MG63 (cell line): ENCODE results near the gene RUVBL2. TPM values are rescaled to one million over a fixed set of nuclear protein-coding genes. Genes with fewer than 3 reads are reported as not detected.
A peak's percentile ranks its signal among the peaks of the same experiment; 100 is the strongest.

ENCODE experiments used
- DNase-seq: peaks from one replicate; pipeline ENCODE4 v3.0.0-alpha.2; 2020
- H3K27me3 ChIP-seq: fragments of 250-450 bp; sonication (Bioruptor Pico); 2 replicates; pipeline ENCODE4 v1.5.1; 2020; ENCODE audit warnings: mild to moderate bottlenecking, moderate library complexity
- H3K36me3 ChIP-seq: fragments of 250-450 bp; sonication (Bioruptor Pico); 2 replicates; pipeline ENCODE4 v1.5.1; 2020; ENCODE audit warnings: mild to moderate bottlenecking, moderate library complexity
- H3K4me3 ChIP-seq: fragments of 250-450 bp; sonication (Bioruptor Pico); 2 replicates; pipeline ENCODE4 v1.5.1; 2020; ENCODE audit warnings: mild to moderate bottlenecking, moderate library complexity
- H3K9me3 ChIP-seq: fragments of 250-450 bp; sonication (Bioruptor Pico); 2 replicates; pipeline ENCODE4 v1.5.1; 2020; ENCODE audit warnings: mild to moderate bottlenecking, moderate library complexity
- total RNA-seq: library from RNA; depleted of rRNA; stranded (reverse); fragments of >200 nt; shearing (Covaris generic); gene quantifications from 2 replicates; pipeline ENCODE4 v1.2.3, GENCODE V29; 2014; ENCODE audit warnings: low replicate concordance

The RUVBL2 gene
- total RNA-seq, 1 experiment from 2014 or later, result 644 TPM

DNA sequence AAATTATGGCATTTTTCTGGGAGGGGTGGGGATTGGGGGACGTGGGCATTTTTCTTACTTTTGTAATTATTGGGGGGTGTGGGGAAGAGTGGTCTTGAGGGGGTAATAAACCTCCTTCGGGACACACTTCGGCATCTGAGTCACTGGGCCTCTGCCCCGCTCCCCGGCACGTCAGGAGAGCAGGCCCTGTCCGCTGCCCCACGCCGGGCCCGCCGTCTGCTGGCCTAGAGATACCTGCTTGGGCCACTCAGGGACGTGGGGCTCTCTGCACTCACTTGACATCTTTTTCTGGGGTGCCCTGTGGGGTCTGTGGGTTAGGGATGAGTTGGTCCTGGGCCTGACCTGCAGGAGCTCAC, 32.0 kb upstream of the RUVBL2 start:
- no peak overlapping the region for H3K4me3 ChIP-seq
- no peak for DNase-seq
- H3K27me3 ChIP-seq, result no peaks in the 10 kb centered on the region
- H3K9me3 ChIP-seq, result no peaks in the 10 kb centered on the region; the same call in 1 of the 2 replicates
- peaks cover 25% of the 10 kb centered on the region for H3K36me3 ChIP-seq

DNA sequence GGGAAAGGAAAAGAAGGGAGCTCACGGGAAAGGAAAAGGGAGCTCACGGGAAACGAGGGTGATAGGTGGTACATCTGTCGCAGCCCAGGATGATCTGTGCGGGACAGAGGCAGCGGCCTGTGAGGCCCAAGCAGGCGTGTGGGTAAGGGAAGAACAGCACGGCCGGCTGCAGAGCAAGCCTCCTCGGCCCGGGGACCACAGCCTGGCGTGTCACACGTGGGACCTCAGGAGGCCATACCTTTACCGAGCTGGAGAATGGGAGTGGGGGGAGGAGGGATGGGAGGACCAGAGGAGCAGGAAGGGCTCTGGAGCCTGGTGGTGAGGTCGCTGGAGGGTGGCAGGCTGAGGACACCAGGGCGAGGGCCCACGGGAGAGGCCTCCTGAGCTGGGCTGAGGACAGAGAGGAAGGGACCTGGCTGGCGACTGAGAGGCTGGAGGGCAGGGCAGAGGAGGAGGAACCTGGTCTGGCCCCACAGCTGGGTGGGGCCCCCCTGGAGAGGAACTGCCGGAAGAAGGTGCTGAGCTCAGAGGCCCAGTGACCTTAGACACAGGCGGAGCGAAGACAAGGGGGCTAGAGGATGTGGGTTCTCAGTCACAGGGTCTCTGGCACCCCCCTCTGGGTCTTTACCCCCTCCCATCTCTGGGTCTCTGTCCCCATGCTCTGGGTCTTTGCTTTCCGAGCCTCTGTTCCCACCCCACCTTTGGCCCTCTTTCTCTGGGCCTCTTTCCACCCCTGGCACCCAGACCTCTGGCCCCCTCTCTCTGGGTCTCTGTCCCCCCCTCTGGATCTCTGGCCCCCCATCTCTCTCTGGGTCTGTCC, 31.4 kb upstream of the RUVBL2 start:
- peaks cover 28% of the 10 kb centered on the region for H3K36me3 ChIP-seq
- no peaks in the 10 kb centered on the region; the same call in 1 of the 2 replicates for H3K9me3 ChIP-seq
- no peaks in the 10 kb centered on the region for H3K27me3 ChIP-seq
- DNase-seq, result peak; percentile 35
- no peak overlapping the region for H3K4me3 ChIP-seq

DNA sequence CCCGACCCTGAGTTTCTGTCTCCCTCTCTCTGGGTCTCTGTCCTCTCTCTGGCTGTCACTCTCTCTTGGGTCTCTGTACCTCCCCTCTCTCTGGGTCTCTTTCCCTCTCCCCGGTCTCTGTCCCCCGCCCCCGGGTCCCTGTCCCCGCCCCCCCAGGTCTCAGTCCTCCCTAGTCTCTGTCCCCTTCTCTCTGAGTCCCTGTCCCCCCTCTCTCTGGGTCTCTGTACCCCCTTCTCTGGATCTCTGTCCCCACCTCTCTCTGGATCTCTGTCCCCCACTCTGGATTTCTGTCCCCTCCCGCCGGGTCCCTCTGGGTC, 30.9 kb upstream of the RUVBL2 start:
- peaks cover 28% of the 10 kb centered on the region for H3K36me3 ChIP-seq
- H3K9me3 ChIP-seq, result no peaks in the 10 kb centered on the region; the same call in 1 of the 2 replicates
- H3K27me3 ChIP-seq, result no peaks in the 10 kb centered on the region
- DNase-seq, result no peak
- H3K4me3 ChIP-seq, result no peak overlapping the region

DNA sequence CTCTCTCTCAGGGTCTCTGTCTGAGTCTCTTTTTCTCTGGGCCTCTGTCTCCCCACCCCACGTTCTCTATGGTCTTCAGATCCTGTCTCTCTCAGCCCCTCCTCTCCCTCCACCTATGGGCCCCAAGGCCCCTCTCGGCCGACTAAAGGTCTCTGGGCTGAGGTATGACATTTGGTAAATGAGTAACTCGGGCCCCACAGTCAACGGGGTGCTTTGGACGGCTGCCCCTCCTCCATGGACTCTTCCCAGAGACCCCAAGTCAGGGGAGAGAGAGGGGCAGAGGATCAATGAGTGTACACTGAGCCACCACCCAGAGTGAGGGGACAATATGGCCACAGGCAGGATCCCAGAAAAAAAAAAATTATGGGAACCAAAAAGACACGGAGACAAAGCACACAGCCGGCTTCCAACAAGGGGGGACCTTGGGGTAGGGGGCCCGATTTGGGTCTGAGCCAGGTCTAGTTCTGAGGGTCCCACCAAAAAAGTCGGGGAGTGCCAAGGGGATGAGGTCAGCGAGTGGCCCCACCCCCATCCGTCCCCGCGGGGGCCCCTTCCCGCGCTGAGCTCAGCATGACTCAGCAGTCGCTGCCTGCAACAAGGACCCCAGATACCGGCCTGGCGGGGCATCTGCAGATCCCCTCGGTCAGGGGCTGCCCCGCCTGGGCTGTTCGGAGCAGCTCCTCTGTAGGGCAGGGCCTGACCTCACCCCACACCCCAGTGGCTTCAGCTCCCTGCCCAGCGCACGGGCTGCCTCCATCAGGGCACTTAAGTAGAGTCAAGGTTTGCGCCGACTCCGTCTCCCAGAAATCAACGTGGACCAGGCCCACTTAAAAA, 30.1 kb upstream of the RUVBL2 start:
- H3K9me3 ChIP-seq, result no peaks in the 10 kb centered on the region; the same call in 1 of the 2 replicates
- no peak overlapping the region for H3K4me3 ChIP-seq

DNA sequence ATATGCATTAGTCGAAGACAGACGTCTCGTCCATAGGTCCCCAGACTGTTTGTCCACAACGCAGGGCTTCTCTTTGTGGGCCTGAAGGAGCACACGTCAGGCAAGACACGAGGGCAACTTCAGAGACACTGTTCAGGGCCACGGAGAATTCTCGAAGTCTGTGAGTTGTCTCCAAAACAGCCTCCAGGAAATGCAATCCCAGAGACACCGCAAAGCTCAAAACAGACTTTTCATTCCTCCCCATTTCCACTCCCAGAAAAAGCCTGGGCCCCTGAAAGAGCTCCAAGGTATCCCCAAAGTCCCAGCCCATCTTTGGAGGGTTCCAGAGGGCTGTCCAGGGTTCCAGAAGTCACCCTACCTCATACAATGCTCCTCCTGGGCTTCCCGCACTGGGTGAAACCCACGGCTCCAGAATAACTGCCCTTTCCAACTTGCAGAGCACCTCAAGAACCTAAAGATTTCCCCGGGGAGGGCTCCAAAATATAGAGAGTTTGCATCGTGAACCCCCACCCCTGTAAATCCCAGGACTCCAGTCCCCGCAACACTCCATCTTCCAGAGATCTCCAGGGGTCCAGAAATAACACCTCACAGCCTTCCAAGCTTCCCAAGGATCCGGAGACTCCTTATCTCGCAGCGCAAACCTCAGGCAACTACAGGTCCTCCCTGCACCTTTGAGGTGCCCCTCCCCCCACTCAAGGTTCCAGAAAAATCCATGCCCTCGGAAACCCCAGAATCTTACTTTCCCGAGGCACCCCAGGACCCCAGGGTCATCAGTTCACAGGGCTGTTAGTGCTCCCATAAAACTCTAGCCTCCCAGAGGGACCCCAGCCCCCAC, 29.3 kb upstream of the RUVBL2 start:
- no peak for DNase-seq
- H3K27me3 ChIP-seq, result no peaks in the 10 kb centered on the region
- H3K9me3 ChIP-seq, result no peaks in the 10 kb centered on the region; the same call in 1 of the 2 replicates
- peak overlapping the region; percentile 14; the same call in 1 of the 2 replicates for H3K4me3 ChIP-seq
- peaks cover 33% of the 10 kb centered on the region for H3K36me3 ChIP-seq

More for the DNA sequence above, 30.1 kb upstream of the RUVBL2 start:
- peak; percentile 79 for DNase-seq
- peaks cover 31% of the 10 kb centered on the region for H3K36me3 ChIP-seq
- no peaks in the 10 kb centered on the region for H3K27me3 ChIP-seq

DNA sequence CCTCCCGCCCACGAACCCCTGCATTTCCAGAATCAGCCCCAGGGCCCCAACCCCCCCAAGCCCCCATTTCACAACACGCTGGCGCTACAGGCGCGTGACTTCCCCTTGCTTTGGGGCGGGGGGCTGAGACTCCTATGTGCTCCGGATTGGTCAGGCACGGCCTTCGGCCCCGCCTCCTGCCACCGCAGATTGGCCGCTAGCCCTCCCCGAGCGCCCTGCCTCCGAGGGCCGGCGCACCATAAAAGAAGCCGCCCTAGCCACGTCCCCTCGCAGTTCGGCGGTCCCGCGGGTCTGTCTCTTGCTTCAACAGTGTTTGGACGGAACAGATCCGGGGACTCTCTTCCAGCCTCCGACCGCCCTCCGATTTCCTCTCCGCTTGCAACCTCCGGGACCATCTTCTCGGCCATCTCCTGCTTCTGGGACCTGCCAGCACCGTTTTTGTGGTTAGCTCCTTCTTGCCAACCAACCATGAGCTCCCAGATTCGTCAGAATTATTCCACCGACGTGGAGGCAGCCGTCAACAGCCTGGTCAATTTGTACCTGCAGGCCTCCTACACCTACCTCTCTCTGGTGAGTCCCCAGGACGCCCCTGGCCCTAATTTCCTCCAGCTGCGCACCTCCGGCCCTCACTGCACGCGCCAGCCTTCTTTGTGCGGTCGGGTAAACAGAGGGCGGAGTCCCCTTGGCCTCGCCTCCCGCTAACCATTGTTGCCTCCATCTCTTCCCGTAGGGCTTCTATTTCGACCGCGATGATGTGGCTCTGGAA, 28.5 kb upstream of the RUVBL2 start, which contains the start of gene FTL:
FTL (plus strand) TSS at position 270 of the 766 bp plus-strand sequence; CDS start at position 469, 199 bp downstream.
- peaks cover 41% of the 10 kb centered on the region for H3K36me3 ChIP-seq
- H3K4me3 ChIP-seq, result peak within 1 kb of the TSS; percentile 84
- no peaks in the 10 kb centered on the region; the same call in 1 of the 2 replicates for H3K9me3 ChIP-seq
- DNase-seq, result peak; percentile 97
- no peaks in the 10 kb centered on the region for H3K27me3 ChIP-seq

DNA sequence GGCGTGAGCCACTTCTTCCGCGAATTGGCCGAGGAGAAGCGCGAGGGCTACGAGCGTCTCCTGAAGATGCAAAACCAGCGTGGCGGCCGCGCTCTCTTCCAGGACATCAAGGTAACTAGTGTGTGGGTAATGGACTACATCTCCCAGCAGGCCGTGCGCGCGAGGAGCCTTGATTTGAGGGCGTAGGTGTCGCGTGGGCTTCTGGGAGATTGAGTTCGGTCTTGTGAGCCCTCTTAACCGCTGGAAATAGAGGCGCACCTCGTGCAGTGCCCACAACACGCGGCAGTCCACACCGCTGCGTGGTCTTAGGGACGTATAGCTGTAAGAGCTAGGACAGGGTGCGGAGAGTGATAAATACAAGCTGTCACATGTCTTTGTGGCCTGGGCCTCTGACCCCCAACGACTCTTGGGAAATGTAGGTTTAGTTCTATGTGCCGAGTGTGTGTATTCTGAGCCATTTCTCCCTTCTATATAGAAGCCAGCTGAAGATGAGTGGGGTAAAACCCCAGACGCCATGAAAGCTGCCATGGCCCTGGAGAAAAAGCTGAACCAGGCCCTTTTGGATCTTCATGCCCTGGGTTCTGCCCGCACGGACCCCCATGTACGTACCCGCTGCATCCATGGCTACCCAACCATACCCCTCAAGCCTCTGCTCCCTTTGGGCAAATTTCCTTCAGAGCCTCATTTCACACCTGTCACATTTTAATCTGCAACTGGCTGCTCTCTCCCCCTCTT, 27.7 kb upstream of the RUVBL2 start:
- Histone ChIP-seq H3K9me3 (no peaks in the 10 kb centered on the region; the same call in 1 of the 2 replicates), H3K4me3 (peak overlapping the region; percentile 84), H3K36me3 (peaks cover 49% of the 10 kb centered on the region), H3K27me3 (no peaks in the 10 kb centered on the region)
- peak; percentile 91 for DNase-seq

DNA sequence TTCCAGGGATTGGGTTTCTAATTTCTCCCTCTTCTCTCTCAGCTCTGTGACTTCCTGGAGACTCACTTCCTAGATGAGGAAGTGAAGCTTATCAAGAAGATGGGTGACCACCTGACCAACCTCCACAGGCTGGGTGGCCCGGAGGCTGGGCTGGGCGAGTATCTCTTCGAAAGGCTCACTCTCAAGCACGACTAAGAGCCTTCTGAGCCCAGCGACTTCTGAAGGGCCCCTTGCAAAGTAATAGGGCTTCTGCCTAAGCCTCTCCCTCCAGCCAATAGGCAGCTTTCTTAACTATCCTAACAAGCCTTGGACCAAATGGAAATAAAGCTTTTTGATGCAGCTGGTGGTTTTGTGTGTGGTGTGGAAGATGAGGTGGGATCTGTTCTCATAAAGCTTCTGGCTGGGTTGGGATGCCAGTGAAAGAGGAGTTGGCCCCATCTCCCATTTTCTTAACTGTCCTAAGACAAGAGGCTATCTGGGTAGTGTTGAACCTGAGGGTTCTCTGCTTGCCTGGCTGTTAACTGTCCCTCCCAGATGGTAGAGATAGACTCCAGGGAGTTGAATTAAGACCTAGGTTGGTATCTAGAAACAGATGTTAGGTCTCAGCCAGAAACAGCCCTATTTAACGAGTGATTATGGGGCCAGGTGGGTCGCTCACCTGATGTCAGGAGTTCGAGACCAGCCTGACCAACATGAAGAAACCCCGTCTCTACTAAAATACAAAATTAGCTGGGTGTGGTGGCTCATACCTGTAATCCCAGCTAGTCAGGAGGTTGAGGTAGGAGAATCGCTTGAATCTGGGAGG, 26.9 kb upstream of the RUVBL2 start:
- peak overlapping the region; percentile 84 for H3K4me3 ChIP-seq
- DNase-seq, result no peak
- no peaks in the 10 kb centered on the region; the same call in 1 of the 2 replicates for H3K9me3 ChIP-seq
- H3K36me3 ChIP-seq, result peaks cover 52% of the 10 kb centered on the region
- no peaks in the 10 kb centered on the region for H3K27me3 ChIP-seq

DNA sequence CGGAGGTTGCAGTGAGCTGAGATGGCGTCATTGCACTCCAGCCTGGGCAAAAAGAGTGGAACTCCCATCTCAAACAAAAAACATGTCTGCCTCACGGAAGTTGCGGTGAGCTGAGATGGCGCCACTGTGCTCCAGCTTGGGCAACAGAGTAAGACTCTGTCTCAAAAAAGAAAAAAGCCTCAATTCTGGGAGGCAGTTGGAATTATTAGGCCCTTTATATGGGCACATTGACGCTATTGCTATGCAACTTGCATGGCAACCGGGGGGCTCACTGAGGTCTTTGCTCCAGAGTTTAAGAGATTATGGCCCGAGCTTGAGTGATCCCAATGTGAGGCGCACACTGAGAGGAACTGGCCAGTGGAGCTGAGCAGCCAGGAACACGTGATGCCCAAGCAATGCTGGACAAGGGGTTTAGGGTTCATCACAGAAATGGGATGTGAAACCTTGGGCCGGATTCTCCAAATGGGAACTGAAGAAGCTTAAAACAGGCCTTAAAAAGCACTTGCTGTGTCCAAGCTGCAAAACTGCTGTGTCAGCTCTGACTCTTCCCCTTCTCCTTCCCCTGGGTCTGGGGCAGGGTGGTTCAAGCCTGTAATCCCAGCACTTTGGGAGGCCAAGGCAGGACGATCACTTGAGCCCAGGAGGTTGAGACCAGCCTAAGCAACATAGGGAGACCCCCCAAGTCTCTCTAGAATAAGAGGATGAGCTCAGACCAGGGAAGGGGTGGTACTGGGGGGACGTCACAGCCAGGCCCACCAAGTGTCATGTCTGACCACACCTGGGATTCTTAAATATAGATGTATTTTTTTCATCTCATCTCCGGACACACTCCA, 26.1 kb upstream of the RUVBL2 start:
- Histone ChIP-seq H3K9me3 (no peaks in the 10 kb centered on the region; the same call in 1 of the 2 replicates), H3K4me3 (peak overlapping the region; percentile 84; the same call in 1 of the 2 replicates), H3K27me3 (no peaks in the 10 kb centered on the region), H3K36me3 (peaks cover 56% of the 10 kb centered on the region)
- no peak for DNase-seq

DNA sequence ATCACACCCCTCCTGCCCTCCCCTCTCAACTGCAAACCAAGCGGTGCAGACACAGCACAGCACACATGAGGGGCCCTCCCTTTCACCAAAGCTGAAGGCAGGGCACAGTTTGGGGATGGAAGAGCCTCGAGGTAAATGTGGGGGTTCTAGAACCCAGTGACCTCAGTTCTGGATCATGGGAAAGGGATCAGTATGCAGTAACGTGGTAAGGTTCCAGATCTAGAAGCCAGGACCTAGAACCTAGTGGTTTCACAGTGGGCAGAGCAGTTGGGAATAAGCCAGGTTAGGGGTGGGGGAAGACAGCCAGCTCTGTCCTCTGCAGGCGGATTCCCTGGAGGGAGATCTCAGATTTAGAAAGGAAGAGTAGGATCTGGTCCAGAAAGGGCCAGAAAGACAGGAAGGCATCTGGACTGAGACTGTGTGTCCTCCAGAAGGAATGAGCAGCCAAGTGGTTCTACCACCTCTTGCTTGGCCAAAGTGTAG, 25.5 kb upstream of the RUVBL2 start:
- DNase-seq, result no peak
- H3K9me3 ChIP-seq, result no peaks in the 10 kb centered on the region; the same call in 1 of the 2 replicates
- H3K27me3 ChIP-seq, result no peaks in the 10 kb centered on the region
- H3K36me3 ChIP-seq, result peaks cover 62% of the 10 kb centered on the region
- H3K4me3 ChIP-seq, result no peak overlapping the region

DNA sequence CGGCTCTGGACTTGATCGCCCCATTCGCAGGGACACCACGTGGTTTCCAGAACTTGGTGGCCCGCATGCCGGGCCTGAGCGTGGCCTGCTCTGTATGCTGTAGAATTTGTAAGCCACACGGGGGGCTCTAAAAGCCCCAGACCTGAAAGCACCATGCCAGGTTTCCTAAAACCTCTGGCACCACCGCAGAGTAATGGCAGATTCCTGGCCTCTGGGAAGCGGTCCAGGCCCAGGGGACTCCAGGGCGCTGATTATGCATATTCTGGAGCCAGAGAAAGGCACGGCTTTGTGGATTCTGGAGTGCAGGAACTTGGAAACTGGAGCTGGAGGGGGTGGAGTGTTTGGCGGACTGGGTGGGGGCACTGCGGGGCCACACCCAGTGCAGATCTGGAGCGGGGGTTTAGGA, 24.9 kb upstream of the RUVBL2 start:
- no peak for DNase-seq
- H3K4me3 ChIP-seq, result no peak overlapping the region
- peaks cover 66% of the 10 kb centered on the region for H3K36me3 ChIP-seq
- no peaks in the 10 kb centered on the region for H3K27me3 ChIP-seq
- no peaks in the 10 kb centered on the region; the same call in 1 of the 2 replicates for H3K9me3 ChIP-seq

DNA sequence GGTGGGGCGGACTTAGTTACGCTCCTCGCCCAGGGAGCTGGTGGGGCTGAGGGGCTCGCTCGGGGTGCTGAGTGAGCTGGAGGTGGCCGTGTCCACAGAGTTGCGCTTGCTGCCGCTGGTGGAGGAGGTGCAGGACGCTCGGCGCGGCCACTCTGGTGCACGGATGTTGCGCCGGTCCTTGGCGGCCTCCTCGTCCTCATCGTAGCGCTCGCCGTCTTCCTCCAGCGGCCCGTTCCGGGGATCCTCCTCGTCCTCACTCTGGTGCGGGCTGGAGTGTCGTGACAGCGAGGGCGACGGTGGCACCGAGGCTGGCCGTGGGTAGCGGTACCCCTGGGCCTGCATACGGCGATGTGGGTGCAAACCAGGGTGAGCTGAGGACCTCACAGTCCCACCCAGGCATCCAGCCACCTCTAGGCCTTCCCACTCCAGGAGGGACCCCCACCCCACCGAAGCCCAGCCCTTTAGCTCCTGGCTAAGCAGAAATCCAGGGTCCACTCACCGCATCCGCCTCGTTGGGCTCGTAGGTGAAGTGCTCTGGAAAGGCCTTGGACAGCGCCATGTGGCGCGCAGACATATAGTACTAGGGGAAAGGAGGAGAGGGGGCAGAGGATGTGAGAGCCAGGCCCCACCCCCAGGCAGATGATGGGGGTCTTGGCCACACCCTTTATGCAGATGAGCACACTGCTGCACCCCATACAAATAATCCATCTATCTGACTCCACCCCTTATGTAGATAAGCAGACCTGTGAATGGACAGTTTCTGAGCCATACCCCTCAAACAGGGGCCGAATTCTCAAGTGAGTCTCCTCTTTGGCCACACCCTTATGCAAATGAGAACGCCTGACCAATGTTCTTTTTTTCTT, 24.2 kb upstream of the RUVBL2 start:
- Histone ChIP-seq H3K4me3 (no peak overlapping the region), H3K9me3 (no peaks in the 10 kb centered on the region; the same call in 1 of the 2 replicates), H3K27me3 (no peaks in the 10 kb centered on the region), H3K36me3 (peaks cover 73% of the 10 kb centered on the region)
- DNase-seq, result no peak
